ENCODE data around the gene TPCN2.

Gene TPCN2

GRCh38 chr11:69059429-69059828 is 10.7 kb downstream of the TPCN2 start:
- Histone ChIP-seq H3K4me3 (ENCODE audit: low read depth, low read length) (no peak overlapping the region), H3K36me3 (ENCODE audit: insufficient read depth, low read length) (no peaks in the 10 kb centered on the region), H2AFZ (ENCODE audit: low read length, unreplicated experiment) (no peak overlapping the region), H3K27me3 (ENCODE audit: insufficient read depth, low read length) (no peaks in the 10 kb centered on the region), H3K27ac (ENCODE audit: low read depth, low read length) (no peak overlapping the region), H3K4me1 (ENCODE audit: control insufficient read depth, insufficient read depth, low read length, unreplicated experiment) (no peaks in the 10 kb centered on the region), H3K79me2 (ENCODE audit: control insufficient read depth, insufficient read depth, low read length, unreplicated experiment) (no peaks in the 10 kb centered on the region)

- H3K4me3 ChIP-seq (ENCODE audit: low read depth, low read length) = no peak overlapping the region
- H3K79me2 ChIP-seq (ENCODE audit: control insufficient read depth, insufficient read depth, low read length, unreplicated experiment) = no peaks in the 10 kb centered on the region
- no peaks in the 10 kb centered on the region for H3K27me3 ChIP-seq (ENCODE audit: insufficient read depth, low read length)
- no peak overlapping the region for H2AFZ ChIP-seq (ENCODE audit: low read length, unreplicated experiment)
- no peak overlapping the region for H3K27ac ChIP-seq (ENCODE audit: low read depth, low read length)
- H3K4me1 ChIP-seq (ENCODE audit: control insufficient read depth, insufficient read depth, low read length, unreplicated experiment) = no peaks in the 10 kb centered on the region
- H3K36me3 ChIP-seq (ENCODE audit: insufficient read depth, low read length) = no peaks in the 10 kb centered on the region
Measured at GRCh38 chr11:69059985-69060384, 11.3 kb downstream of the TPCN2 start.

GRCh38 chr11:69060806-69061712 is 12.3 kb downstream of the TPCN2 start:
- H2AFZ ChIP-seq (ENCODE audit: low read length, unreplicated experiment) = no peak overlapping the region
- H3K4me3 ChIP-seq (ENCODE audit: low read depth, low read length) = no peak overlapping the region
- H3K4me1 ChIP-seq (ENCODE audit: control insufficient read depth, insufficient read depth, low read length, unreplicated experiment) = no peaks in the 10 kb centered on the region
- no peaks in the 10 kb centered on the region for H3K36me3 ChIP-seq (ENCODE audit: insufficient read depth, low read length)
- no peaks in the 10 kb centered on the region for H3K79me2 ChIP-seq (ENCODE audit: control insufficient read depth, insufficient read depth, low read length, unreplicated experiment)
- no peak overlapping the region for H3K27ac ChIP-seq (ENCODE audit: low read depth, low read length)
- no peaks in the 10 kb centered on the region for H3K27me3 ChIP-seq (ENCODE audit: insufficient read depth, low read length)

- Histone ChIP-seq H3K79me2 (ENCODE audit: control insufficient read depth, insufficient read depth, low read length, unreplicated experiment) (no peaks in the 10 kb centered on the region), H3K36me3 (ENCODE audit: insufficient read depth, low read length) (no peaks in the 10 kb centered on the region), H2AFZ (ENCODE audit: low read length, unreplicated experiment) (no peak overlapping the region), H3K4me3 (ENCODE audit: low read depth, low read length) (no peak overlapping the region), H3K27me3 (ENCODE audit: insufficient read depth, low read length) (no peaks in the 10 kb centered on the region), H3K4me1 (ENCODE audit: control insufficient read depth, insufficient read depth, low read length, unreplicated experiment) (no peaks in the 10 kb centered on the region), H3K27ac (ENCODE audit: low read depth, low read length) (no peak overlapping the region)
Measured at GRCh38 chr11:69061713-69062053, 13.0 kb downstream of the TPCN2 start.

GRCh38 chr11:69062169-69062855 is 13.6 kb downstream of the TPCN2 start:
- no peaks in the 10 kb centered on the region for H3K36me3 ChIP-seq (ENCODE audit: insufficient read depth, low read length)
- H3K4me3 ChIP-seq (ENCODE audit: low read depth, low read length) = no peak overlapping the region
- H3K27ac ChIP-seq (ENCODE audit: low read depth, low read length) = no peak overlapping the region
- H3K27me3 ChIP-seq (ENCODE audit: insufficient read depth, low read length) = no peaks in the 10 kb centered on the region
- H3K4me1 ChIP-seq (ENCODE audit: control insufficient read depth, insufficient read depth, low read length, unreplicated experiment) = no peaks in the 10 kb centered on the region
- no peak overlapping the region for H2AFZ ChIP-seq (ENCODE audit: low read length, unreplicated experiment)
- H3K79me2 ChIP-seq (ENCODE audit: control insufficient read depth, insufficient read depth, low read length, unreplicated experiment) = no peaks in the 10 kb centered on the region

- Histone ChIP-seq H3K4me1 (ENCODE audit: control insufficient read depth, insufficient read depth, low read length, unreplicated experiment) (no peaks in the 10 kb centered on the region), H3K27me3 (ENCODE audit: insufficient read depth, low read length) (no peaks in the 10 kb centered on the region), H2AFZ (ENCODE audit: low read length, unreplicated experiment) (no peak overlapping the region), H3K4me3 (ENCODE audit: low read depth, low read length) (no peak overlapping the region), H3K79me2 (ENCODE audit: control insufficient read depth, insufficient read depth, low read length, unreplicated experiment) (no peaks in the 10 kb centered on the region), H3K27ac (ENCODE audit: low read depth, low read length) (no peak overlapping the region), H3K36me3 (ENCODE audit: insufficient read depth, low read length) (no peaks in the 10 kb centered on the region)
Measured at GRCh38 chr11:69062873-69063651, 14.3 kb downstream of the TPCN2 start.

GRCh38 chr11:69063652-69064260 is 15.0 kb downstream of the TPCN2 start:
- no peak overlapping the region for H2AFZ ChIP-seq (ENCODE audit: low read length, unreplicated experiment)
- no peak overlapping the region for H3K27ac ChIP-seq (ENCODE audit: low read depth, low read length)
- H3K79me2 ChIP-seq (ENCODE audit: control insufficient read depth, insufficient read depth, low read length, unreplicated experiment) = no peaks in the 10 kb centered on the region
- no peak overlapping the region for H3K4me3 ChIP-seq (ENCODE audit: low read depth, low read length)
- H3K27me3 ChIP-seq (ENCODE audit: insufficient read depth, low read length) = no peaks in the 10 kb centered on the region
- H3K4me1 ChIP-seq (ENCODE audit: control insufficient read depth, insufficient read depth, low read length, unreplicated experiment) = no peaks in the 10 kb centered on the region
- no peaks in the 10 kb centered on the region for H3K36me3 ChIP-seq (ENCODE audit: insufficient read depth, low read length)

- no peak overlapping the region for H3K27ac ChIP-seq (ENCODE audit: low read depth, low read length)
- H3K4me3 ChIP-seq (ENCODE audit: low read depth, low read length) = no peak overlapping the region
- no peak overlapping the region for H2AFZ ChIP-seq (ENCODE audit: low read length, unreplicated experiment)
- H3K79me2 ChIP-seq (ENCODE audit: control insufficient read depth, insufficient read depth, low read length, unreplicated experiment) = no peaks in the 10 kb centered on the region
- no peaks in the 10 kb centered on the region for H3K36me3 ChIP-seq (ENCODE audit: insufficient read depth, low read length)
- H3K27me3 ChIP-seq (ENCODE audit: insufficient read depth, low read length) = no peaks in the 10 kb centered on the region
- H3K4me1 ChIP-seq (ENCODE audit: control insufficient read depth, insufficient read depth, low read length, unreplicated experiment) = no peaks in the 10 kb centered on the region
Measured at GRCh38 chr11:69064394-69064957, 15.7 kb downstream of the TPCN2 start.

- Histone ChIP-seq H3K27ac (ENCODE audit: low read depth, low read length) (no peak overlapping the region), H3K27me3 (ENCODE audit: insufficient read depth, low read length) (no peaks in the 10 kb centered on the region), H3K36me3 (ENCODE audit: insufficient read depth, low read length) (no peaks in the 10 kb centered on the region), H2AFZ (ENCODE audit: low read length, unreplicated experiment) (no peak overlapping the region), H3K79me2 (ENCODE audit: control insufficient read depth, insufficient read depth, low read length, unreplicated experiment) (no peaks in the 10 kb centered on the region), H3K4me1 (ENCODE audit: control insufficient read depth, insufficient read depth, low read length, unreplicated experiment) (no peaks in the 10 kb centered on the region), H3K4me3 (ENCODE audit: low read depth, low read length) (no peak overlapping the region)
Measured at GRCh38 chr11:69065147-69065710, 16.5 kb downstream of the TPCN2 start.
